Measurements from ENCODE around the gene TMEM178B.
"Not testable (repeated sequence)": the region's sequence is repeated elsewhere in the genome, so short reads cannot be mapped to it uniquely, and the experiment has no call there.

TMEM178B gene

DNA sequence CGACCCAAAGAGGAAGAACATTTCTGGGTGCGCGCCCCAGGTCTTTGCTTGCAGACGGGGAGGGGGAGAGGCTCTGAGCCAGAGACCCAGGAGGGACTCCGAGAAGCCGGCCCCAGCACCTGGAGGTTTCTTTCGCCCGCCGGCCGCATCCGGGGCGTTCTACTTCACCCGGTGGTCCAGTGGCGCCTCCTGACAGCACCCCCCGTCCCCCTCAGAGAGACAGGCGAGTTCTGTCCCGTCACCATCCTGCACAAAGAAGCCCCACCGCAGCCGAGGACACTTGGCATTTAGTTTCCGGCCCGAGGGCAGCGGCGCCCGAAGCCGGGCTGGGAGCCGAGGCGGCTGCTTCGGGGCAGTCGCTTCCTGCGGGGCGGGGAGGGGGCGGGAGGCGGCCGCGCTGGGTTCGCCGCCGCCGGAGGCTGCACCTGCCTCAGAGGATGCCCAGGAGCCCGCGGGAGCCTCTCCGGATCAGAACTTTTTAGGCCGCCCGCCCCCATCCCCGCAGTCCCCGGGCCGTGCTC is at the start of gene TMEM178B:
TMEM178B (plus strand) TSS at position 424 of the 521 bp plus-strand sequence.
- no peak for DNase-seq (ENCODE audit: low read depth)

DNA sequence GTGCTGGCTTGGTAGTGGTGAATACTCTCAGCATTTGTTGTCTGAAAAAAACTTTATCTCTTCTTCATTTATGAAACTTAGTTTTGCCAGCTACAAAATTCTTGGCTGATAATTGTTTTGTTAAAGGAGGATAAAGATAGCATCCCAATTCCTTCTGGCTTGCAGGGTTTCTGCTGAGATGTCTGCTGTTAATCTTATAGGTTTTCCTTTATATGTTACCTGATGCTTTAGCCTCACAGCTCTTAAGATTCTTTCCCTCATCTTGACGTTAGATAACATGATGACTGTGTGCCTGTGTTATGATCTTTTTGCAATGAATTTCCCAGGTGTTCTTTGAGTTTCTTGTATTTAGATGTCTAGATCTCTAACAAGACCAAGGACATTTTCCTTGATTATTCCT is 49.2 kb upstream of the TMEM178B start:
- no peak for DNase-seq (ENCODE audit: low read depth)

DNA sequence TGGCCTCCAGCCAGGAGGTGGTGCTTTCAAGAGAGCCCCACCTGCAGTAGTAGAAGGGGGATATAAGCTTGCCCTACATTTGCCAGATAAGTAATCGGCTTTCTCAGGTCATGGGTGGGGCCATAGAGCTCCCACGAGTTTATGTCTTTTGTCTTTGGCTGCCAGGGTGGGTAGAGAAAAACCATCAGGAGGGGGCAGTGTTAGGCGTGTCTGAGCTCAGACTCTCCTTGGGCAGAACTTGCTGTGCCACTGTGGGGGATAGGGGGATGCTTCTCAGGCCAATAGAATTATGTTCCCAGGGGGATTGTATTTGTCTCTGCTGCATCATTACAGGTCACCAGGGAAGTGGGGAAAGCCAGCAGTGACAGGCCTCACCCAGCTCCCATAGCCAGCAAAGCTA is 46.8 kb upstream of the TMEM178B start:
- DNase-seq (ENCODE audit: low read depth): no peak

DNA sequence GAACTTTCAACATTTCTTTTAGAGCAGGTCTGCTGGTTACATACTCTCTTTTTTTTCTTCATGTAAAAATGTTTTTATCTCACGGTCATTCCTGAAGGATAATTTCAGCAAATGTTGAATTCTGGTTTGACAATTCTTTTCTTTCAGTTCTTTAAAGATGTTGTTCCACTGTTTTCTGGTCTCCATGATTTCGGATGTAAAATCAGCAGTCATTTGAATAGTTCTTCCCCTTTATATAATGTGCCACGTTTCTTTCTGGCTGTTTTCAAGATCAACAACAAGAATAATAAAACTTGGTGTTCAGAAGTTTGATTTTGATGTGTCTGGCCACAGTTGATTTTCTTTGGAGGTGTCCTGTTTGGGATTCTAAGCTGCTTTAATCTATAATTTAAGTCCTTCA is 45.1 kb upstream of the TMEM178B start:
- DNase-seq (ENCODE audit: low read depth): no peak

DNA sequence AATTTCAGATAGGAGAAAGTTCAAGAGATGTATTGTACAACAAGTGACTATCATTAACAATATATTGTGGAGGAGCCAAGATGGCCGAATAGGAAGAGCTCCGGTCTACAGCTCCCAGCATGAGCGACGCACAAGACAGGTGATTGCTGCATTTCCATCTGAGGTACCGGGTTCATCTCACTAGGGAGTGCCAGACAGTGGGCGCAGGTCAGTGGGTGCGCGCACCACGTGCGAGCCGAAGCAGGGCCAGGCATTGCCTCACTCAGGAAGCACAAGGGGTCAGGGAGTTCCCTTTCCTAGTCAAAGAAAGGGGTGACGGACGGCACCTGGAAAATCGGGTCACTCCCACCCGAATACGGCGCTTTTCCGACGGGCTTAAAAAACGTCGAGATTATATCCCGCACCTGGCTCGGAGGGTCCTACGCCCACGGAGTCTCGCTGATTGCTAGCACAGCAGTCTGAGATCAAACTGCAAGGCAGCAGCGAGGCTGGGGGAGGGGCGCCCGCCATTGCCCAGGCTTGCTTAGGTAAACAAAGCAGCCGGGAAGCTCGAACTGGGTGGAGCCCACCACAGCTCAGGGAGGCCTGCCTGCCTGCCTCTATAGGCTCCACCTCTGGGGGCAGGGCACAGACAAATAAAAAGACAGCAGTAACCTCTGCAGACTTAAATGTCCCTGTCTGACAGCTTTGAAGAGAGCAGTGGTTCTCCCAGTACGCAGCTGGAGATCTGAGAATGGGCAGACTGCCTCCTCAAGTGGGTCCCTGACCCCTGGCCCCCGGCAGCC is 41.1 kb upstream of the TMEM178B start:
- DNase-seq (ENCODE audit: low read depth): not testable (repeated sequence)

DNA sequence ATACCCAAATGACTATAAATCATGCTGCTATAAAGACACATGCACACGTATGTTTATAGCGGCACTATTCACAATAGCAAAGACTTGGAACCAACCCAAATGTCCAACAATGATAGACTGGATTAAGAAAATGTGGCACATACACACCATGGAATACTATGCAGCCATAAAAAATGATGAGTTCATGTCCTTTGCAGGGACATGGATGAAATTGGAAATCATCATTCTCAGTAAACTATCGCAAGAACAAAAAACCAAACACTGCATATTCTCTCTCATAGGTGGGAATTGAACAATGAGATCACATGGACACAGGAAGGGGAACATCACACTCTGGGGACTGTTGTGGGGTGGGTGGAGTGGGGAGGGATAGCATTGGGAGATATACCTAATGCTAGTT is 35.8 kb upstream of the TMEM178B start:
- not testable (repeated sequence) for DNase-seq (ENCODE audit: low read depth)

DNA sequence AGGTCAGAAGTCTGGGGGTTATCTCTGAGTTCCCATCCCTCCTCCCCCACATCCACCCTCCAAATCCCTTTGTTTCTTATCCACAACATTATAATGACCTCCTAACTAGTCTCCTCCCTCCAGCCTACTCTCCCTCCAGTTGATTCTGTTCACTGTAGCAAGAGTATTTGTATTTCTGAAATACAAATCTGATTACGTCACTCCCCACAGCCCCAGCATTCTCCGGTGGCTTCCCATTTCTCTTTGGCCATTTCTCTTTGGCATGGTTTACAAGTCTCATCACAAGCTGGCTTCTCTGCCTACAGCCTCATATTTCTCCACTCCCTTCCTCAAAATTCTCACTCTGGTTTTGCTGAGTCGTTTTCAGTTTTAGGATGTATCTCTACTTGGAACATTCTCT is 34.5 kb upstream of the TMEM178B start:
- DNase-seq (ENCODE audit: low read depth): no peak

DNA sequence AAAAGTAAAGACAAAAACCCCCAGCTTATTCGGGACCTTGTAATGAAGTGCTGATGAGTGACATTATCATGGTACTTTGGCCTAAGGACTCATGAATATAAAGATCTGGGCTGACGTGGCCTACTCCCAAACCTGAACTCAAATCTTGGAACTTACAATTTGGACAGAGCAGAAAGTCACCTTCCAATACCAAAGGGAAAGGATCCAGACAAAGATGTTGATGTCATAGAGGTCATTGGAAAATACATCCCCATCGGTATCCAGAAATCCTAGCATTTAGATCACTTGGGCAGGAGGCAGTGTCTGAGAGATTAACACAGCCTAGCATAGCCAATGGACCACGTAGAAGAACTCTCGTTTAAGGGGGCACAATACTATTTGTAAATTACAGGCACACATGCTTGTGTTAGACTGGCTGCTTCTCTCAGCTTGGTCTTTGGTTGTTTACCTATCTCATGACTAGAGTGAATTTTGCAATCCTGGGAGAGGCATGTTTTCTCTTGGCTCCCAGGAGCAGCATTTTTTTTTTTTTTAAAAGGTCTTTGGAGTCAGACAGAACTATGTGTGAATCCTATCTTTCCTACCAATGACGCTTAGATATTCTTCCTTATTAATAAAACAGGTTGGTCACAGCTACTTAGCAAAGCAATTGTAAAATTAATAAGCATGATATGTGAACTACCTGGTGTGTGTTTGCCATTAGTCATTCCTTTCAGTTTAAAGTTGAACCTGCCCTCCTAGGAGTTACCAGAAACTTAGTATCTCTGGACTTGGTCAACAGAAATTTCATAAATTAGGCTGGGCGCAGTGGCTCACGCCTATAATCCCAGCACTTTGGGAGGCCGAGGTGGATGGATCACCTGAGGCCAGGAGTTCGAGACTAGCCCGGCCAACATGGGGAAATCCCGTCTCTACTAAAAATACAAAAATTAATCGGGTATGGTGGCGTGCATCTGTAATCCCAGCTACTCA is 31.4 kb upstream of the TMEM178B start:
- DNase-seq (ENCODE audit: low read depth): no peak

DNA sequence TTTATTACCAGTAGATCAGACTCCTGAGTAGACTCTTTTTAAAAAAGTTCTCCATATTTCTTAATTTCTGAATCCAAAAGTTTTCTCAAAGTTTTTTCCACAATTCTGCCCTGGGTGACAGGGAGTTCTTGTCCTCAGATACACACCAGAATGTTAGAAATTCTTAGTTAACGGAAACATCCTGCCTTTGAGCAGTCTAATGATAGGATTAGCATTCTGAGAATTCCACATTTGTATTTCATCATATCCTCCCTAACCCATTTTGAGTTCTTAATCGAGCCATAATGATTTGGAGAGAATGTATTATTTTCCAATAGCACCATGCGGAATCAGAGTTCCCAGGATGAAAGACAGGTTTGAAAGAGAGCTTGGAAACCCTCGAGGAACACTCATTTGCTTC is 30.2 kb upstream of the TMEM178B start:
- no peak for DNase-seq (ENCODE audit: low read depth)

DNA sequence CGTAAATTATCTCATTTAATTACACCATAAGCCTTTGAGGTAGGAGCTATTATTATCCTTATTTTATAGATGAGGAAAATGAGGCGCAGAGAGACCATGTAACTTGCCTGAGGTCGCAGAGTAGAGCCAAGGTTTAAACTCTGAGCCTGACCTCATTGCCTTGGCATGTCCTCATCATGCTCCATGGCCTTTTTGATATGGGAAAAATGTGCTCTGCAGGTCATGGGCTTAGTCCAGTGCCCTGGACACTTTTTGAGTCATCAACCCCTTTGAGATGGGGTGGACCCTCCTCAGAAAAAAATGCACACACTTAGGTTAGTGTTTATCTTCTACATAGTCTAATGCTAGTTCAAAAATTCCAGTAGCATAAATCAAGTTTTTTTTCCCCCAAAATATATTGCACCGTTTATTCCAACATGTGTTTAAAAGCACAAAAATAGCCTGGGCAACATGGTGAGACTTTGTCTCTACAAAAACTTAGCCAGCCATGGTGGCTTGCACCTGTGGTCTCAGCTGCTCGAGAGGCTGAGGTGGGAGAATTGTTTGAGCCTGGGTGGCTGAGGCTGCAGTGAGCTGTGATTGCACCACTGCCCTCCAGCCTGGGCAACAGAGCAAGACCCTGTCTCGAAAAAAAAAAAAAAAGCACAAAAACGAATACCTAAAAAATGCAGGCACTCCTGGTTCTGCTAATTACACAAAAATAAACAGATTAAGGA is 28.6 kb upstream of the TMEM178B start:
- no peak for DNase-seq (ENCODE audit: low read depth)

DNA sequence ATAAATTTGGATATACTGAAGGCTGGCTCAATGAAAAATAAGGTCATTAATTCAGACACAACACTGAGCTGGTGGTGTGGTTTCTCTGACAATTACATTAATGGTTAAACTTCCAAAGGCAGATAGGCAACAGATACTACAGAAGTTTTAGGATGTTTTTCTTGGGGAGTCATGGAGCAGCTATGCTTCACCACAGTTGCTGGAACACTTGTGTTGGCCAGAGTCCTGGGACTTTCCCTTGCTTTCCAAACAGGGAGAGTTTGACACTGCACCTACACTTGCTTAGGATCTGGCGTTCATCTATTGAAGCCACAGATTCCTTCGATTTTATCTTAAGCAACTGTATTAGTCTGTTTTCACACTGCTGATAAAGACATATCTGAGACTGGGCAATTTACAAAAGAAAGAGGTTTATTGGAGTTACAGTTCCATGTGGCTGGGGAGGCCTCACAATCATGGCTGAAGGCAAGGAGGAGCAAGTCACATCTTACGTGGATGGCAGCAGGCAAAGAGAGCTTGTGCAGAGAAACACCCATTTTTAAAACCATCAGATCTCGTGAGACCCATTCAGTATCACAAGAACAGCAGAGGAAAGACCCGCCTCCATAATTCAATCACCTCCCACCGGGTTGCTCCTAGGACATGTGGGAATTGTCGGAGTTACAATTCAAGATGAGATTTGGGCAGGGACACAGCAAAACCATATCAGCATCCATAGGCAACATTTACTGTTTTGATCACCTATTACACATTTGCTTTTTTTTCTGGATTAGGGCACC is 27.8 kb upstream of the TMEM178B start:
- DNase-seq (ENCODE audit: low read depth): no peak

DNA sequence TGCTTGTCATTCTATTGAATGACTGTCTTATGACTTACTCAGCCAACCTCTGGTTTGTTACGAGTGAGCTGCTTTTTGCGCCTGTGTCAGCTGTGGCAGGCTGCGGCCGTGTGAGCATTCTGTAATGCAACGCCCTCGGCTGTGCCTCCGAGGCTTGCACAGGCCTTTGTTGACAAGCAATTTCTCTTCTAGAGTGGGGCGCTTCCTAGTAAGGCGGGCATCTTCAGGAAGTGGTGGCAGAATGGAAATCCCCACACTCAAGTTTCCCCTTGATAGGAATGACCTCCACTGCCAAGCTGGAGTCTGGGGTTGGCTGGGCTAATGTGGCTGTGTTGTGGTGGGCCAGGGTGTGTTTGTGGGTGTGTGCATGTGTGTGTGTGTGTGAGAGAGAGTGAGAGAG is 20.2 kb upstream of the TMEM178B start:
- peak; percentile 37 for DNase-seq (ENCODE audit: low read depth)

DNA sequence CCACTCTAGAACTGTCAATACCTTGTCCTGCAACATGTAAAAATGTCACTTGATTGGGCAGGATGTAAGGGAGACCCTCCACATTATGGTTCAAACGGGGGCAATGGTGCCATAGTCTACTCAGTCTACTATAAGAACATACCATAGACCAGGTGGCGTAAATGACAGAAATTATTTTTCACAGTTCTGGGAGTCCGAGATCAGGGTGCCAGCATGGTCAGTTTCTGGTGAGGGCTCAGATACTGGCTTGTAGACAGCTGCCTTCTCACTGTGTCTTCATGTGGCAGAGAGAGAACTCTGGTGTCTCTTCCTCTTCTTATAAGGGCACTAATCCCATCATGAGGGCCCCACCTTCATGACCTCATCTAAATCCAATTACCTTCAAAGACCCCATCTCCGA is 18.7 kb upstream of the TMEM178B start:
- no peak for DNase-seq (ENCODE audit: low read depth)

DNA sequence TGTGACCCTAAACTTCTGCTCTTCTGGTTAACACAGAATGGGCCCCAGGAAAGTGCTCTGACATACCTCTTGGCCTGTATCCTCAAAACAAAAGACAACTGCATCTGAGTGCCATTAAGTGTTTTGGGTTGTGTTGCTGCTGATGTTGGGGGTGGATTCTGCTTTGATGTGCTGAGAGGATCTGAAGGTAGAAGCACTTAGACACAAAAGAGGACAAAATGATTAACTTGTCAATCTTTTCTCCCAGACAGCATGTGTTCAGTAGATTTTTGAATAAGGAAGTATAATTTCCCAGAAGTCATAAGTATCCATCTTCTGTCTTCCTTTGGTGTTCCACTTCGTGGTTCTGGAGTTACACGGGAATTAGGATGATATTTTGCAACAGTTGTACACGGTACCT is 16.1 kb upstream of the TMEM178B start:
- DNase-seq (ENCODE audit: low read depth): no peak

DNA sequence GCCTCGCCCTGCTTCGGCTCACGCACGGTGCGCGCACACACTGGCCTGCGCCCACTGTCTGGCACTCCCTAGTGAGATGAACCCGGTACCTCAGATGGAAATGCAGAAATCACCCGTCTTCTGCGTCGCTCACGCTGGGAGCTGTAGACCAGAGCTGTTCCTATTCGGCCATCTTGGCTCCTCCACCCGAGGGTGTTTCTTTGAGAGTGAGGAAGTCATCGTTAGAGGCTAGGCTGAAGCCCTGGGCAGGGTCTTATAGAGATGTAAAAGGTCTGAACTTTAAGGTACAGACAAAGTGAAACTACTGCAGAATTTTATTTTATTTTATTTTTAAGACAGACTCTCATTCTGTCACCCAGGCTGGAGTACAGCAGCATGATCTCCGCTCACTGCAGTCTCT is 6.0 kb upstream of the TMEM178B start:
- not testable (repeated sequence) for DNase-seq (ENCODE audit: low read depth)

DNA sequence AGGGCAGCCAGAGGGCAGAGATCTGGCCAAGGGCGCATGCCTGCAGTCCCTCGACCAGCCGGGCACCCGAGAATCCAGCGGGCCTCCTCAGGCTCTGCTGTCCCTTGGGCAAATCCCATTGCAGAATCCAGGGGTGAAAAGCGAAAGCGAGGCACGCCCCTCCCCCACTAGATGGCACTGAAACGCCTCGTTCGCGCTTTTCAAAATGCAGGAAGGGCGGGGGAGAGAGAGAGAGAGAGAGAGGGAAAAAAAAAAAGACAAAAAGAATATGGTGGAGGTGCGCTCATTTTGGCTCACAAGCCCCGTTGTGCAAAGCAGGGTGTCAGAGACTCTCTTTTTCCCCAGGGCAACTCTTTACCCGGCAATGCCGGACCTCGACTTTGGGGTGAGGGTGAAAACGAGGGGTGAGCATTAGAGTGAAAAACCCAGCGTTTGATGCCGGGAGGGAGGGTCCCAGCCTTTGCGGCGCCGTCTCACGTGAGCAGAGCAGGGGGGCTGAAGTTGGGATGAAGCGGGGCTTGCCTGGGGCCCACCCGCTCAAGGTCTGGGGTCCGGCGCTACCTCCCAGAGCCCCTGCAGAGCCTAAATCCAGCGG is 2.5 kb upstream of the TMEM178B start:
- no peak for DNase-seq (ENCODE audit: low read depth)

DNA sequence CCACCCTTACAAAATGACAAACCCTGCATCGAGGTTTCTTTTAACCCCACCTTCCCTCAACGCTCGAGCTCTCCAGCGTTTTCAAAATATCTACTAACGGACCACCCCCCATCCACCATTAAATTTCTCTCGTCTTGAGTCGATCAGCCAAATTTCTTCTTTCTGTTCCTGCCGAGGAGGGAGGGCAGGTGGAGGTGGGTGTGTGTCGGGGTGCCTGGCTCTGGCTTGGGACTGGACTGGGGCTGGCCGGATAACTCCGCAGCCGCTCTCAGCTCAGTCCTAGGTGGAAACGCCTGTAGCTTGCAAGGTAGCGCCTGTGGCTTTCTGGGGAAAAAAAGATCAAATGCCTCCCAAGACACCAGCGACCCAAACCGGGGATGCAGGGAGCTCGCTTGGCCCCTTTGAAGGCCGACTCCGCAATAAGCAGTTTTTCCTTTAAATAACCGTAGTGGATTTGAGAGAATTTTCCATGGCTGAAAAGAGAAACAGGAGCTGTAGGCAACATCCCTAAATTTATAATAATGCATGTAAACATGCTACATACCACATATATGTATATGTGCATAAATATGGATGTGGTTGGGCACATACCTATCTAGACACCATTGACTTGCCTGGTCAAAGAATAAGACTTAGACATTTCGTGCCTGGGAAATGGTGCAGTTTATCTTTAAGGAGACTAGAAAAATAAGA is 1.9 kb upstream of the TMEM178B start:
- DNase-seq (ENCODE audit: low read depth): no peak

DNA sequence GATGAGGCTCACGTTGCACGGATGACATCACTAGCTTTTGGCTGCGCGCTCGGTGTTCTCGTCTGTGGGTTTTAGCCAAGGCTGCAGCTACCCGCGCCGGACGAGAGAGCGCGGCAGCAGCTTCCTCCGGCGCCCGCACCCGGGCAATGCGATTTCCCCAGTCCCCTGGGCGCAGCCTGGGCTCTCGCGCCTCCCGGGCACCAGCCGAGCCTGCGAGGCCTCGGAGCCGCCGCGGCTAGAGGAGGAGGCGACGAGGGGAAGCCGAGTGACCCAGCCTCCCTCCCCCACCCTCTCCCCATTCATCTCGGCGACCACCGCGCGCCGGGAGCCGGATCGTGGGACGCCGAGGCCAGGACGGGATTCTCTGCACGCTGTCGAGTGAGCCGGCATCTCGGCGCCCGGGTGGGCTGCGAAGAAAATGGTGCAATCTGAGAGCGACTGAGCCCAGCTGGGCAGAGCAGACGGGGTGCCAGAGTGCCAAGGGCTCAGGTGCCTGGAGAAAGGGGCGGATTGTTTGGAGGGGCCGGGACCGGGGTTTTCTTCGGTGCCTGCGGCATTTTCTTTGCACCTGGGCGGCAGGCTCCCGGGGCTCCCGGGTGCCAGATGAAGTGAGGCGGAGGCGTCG is 1.2 kb upstream of the TMEM178B start:
- DNase-seq (ENCODE audit: low read depth): no peak

DNA sequence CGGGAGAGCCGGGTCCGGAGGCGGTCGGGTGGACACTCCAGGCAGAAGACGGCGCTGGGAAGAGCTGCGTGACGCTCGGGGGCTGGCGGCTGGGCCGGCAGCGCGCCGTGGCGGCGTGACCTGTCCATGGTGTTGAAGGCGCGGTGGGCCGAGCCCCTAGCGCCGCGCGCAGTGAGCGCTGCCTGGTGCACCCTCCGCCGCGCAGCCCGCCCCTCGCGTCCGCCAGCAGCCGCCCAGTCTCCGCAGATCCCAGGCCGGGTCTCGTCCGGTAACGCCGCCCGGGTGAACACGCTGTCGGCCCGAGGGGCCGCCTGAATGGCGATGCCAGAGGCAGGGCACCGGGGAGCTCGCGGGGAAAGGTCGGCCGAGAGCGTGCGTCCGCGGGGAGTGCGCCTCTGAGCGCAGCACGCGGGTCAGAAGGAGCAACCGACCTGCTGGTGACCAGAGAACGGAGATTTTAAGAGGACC is 657 bp upstream of the TMEM178B start:
- DNase-seq (ENCODE audit: low read depth): no peak

All from activated T-helper 9 cell treated with anti-CD3 and anti-CD28 coated beads, Interleukin-2, amount 50 U/mL, for 16 hours (primary cell).